ENCODE results near the gene SF3B1. TPM values are rescaled to one million over a fixed set of nuclear protein-coding genes. Genes with fewer than 3 reads are reported as not detected.

SF3B1 gene
- total and polyA plus RNA-seq, 2 of the 13 experiments (the other 11 are each of a cell fraction or from before 2014, with no cell fraction given) = 387 to 750 TPM

DNA sequence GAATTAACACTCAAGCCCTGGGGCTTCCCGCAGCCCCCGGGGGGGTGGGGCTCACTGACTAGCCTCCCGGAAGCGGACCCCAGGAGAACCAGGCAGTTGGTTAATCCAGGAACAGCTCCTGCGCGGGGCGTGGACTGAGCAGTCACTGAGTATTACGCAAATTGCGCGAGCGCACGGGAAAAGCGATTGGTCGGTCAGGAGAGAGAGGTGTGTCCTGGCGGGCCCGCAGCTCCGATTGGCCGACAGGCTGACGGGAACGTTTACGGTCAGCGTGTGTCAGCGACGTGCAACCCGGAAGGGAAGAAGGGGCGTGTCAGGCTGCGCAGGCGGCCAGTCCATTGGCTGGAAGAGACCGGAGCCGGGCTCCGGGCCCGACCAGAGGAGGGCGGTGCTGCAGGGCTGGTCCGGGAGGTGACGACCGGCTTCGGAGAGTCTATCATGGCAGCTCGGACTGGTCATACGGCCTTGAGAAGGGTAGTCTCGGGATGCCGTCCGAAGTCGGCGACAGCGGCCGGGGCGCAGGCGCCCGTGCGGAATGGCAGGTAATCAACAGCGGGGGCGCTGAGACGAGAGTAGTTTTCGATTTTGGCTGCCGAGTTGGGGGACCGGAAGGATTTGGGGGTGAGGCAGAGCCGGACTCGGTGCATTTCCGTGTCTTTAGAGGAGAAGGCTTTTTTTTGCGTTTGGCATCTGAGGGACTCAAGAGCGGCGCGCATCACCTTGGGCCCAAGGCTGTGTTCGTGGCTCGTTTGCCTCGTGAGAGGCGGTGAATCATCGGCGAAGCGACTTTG, 18.5 kb upstream of the SF3B1 start, which contains the start of gene COQ10B (continued):
- no peak; the same call in 1 of the 2 replicates for TF ChIP-seq HES4 (CRISPR knock-in tag; IDR thresholded peaks at IDR 0.05; ENCODE audit: borderline replicate concordance)
- peak; percentile 78; the same call in 1 of the 2 replicates for TF ChIP-seq KAT7 (CRISPR knock-in tag; IDR thresholded peaks at IDR 0.05; ENCODE audit: borderline replicate concordance)
- TF ChIP-seq ZNF205 (CRISPR knock-in tag; IDR thresholded peaks at IDR 0.05) = peak; percentile 52; the same call in 1 of the 2 replicates
- TF ChIP-seq ETV6 (CRISPR knock-in tag; conservative IDR thresholded peaks at IDR 0.05) = no peak
- TF ChIP-seq, protein P1, sequence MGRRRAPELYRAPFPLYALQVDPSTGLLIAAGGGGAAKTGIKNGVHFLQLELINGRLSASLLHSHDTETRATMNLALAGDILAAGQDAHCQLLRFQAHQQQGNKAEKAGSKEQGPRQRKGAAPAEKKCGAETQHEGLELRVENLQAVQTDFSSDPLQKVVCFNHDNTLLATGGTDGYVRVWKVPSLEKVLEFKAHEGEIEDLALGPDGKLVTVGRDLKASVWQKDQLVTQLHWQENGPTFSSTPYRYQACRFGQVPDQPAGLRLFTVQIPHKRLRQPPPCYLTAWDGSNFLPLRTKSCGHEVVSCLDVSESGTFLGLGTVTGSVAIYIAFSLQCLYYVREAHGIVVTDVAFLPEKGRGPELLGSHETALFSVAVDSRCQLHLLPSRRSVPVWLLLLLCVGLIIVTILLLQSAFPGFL (CRISPR knock-in tag; IDR thresholded peaks at IDR 0.05) = no peak
- TF ChIP-seq ZNF44 (CRISPR knock-in tag; IDR thresholded peaks at IDR 0.05) = peak; percentile 81; the same call in 1 of the 2 replicates
- no peak for TF ChIP-seq SOX6 (IDR thresholded peaks at IDR 0.05)
- peak; percentile 64 for TF ChIP-seq SOX6 (CRISPR knock-in tag; IDR thresholded peaks at IDR 0.05)
- peak; percentile 50; the same call in 1 of the 2 replicates for TF ChIP-seq ZNF614 (CRISPR knock-in tag; IDR thresholded peaks at IDR 0.05; ENCODE audit: borderline replicate concordance)
- TF ChIP-seq ZZZ3 (CRISPR knock-in tag; IDR thresholded peaks at IDR 0.05; ENCODE audit: borderline replicate concordance) = peak; percentile 68; the same call in 1 of the 2 replicates
- TF ChIP-seq, protein P2, sequence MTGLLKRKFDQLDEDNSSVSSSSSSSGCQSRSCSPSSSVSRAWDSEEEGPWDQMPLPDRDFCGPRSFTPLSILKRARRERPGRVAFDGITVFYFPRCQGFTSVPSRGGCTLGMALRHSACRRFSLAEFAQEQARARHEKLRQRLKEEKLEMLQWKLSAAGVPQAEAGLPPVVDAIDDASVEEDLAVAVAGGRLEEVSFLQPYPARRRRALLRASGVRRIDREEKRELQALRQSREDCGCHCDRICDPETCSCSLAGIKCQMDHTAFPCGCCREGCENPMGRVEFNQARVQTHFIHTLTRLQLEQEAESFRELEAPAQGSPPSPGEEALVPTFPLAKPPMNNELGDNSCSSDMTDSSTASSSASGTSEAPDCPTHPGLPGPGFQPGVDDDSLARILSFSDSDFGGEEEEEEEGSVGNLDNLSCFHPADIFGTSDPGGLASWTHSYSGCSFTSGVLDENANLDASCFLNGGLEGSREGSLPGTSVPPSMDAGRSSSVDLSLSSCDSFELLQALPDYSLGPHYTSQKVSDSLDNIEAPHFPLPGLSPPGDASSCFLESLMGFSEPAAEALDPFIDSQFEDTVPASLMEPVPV (CRISPR knock-in tag; IDR thresholded peaks at IDR 0.05) = peak; percentile 18; the same call in 1 of the 2 replicates
- peak; percentile 96 for TF ChIP-seq RBFOX2 (IDR thresholded peaks at IDR 0.05; ENCODE audit: low read depth, low read length)
- TF ChIP-seq SMC3 (IDR thresholded peaks at IDR 0.05; ENCODE audit: low read length) = peak; percentile 7; the same call in 1 of the 2 replicates
- peak; percentile 99 for TF ChIP-seq SP4 (CRISPR knock-in tag; IDR thresholded peaks at IDR 0.05)
- TF ChIP-seq, protein P3, sequence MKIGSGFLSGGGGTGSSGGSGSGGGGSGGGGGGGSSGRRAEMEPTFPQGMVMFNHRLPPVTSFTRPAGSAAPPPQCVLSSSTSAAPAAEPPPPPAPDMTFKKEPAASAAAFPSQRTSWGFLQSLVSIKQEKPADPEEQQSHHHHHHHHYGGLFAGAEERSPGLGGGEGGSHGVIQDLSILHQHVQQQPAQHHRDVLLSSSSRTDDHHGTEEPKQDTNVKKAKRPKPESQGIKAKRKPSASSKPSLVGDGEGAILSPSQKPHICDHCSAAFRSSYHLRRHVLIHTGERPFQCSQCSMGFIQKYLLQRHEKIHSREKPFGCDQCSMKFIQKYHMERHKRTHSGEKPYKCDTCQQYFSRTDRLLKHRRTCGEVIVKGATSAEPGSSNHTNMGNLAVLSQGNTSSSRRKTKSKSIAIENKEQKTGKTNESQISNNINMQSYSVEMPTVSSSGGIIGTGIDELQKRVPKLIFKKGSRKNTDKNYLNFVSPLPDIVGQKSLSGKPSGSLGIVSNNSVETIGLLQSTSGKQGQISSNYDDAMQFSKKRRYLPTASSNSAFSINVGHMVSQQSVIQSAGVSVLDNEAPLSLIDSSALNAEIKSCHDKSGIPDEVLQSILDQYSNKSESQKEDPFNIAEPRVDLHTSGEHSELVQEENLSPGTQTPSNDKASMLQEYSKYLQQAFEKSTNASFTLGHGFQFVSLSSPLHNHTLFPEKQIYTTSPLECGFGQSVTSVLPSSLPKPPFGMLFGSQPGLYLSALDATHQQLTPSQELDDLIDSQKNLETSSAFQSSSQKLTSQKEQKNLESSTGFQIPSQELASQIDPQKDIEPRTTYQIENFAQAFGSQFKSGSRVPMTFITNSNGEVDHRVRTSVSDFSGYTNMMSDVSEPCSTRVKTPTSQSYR (CRISPR knock-in tag; IDR thresholded peaks at IDR 0.05; ENCODE audit: borderline replicate concordance) = peak; percentile 69; the same call in 1 of the 2 replicates
- TF ChIP-seq, protein P4, sequence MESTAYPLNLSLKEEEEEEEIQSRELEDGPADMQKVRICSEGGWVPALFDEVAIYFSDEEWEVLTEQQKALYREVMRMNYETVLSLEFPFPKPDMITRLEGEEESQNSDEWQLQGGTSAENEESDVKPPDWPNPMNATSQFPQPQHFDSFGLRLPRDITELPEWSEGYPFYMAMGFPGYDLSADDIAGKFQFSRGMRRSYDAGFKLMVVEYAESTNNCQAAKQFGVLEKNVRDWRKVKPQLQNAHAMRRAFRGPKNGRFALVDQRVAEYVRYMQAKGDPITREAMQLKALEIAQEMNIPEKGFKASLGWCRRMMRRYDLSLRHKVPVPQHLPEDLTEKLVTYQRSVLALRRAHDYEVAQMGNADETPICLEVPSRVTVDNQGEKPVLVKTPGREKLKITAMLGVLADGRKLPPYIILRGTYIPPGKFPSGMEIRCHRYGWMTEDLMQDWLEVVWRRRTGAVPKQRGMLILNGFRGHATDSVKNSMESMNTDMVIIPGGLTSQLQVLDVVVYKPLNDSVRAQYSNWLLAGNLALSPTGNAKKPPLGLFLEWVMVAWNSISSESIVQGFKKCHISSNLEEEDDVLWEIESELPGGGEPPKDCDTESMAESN (CRISPR knock-in tag; conservative IDR thresholded peaks at IDR 0.05) = peak; percentile 59
- peak; percentile 95 for TF ChIP-seq DMAP1 (CRISPR knock-in tag; IDR thresholded peaks at IDR 0.05)
- no peak for TF ChIP-seq NONO (IDR thresholded peaks at IDR 0.05)
- TF ChIP-seq NONO (CRISPR knock-in tag; conservative IDR thresholded peaks at IDR 0.05) = peak; percentile 89
- TF ChIP-seq, protein P5, sequence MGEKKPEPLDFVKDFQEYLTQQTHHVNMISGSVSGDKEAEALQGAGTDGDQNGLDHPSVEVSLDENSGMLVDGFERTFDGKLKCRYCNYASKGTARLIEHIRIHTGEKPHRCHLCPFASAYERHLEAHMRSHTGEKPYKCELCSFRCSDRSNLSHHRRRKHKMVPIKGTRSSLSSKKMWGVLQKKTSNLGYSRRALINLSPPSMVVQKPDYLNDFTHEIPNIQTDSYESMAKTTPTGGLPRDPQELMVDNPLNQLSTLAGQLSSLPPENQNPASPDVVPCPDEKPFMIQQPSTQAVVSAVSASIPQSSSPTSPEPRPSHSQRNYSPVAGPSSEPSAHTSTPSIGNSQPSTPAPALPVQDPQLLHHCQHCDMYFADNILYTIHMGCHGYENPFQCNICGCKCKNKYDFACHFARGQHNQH (CRISPR knock-in tag; IDR thresholded peaks at IDR 0.05) = peak; percentile 84; the same call in 1 of the 2 replicates
